Erythroblast (primary cell): ENCODE results near the gene TSHZ2.

Experiments used
- DNase-seq, 2 experiments: peaks; one replicate each; lab custom pipeline; 2025; lab: John Stamatoyannopoulos, UW
- GATA1 ChIP-seq: IDR thresholded peaks from 2 replicates; pipeline ENCODE4 v1.6.1; 2011; ENCODE audit warnings: low read depth, mild to moderate bottlenecking, control low read depth, low read length, moderate library complexity
- POLR2A ChIP-seq: IDR thresholded peaks from 2 replicates; pipeline ENCODE4 v1.6.1; 2011; ENCODE audit warnings: mild to moderate bottlenecking, low read length

The TSHZ2 gene

DNA sequence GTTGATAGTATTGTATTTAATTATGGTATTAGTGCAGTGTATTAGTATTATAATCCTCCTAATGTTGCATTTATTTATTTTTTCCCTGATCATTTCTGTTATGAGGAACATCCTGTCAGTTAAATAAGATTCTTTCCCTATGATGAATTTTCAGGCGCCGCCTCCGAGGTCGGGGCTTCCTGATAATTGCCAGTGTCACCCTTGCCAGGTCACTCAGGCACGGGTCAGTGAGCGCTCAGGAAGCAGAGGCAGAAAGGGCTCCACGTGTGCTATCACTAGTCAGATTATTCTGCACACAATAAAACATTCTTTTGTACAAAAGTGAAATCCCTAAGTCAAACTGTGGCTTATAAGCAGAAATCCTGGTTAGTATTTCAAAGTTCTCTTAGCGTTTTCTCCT is 64.8 kb downstream of the TSHZ2 start:
- TF ChIP-seq GATA1 (no peak), POLR2A (no peak)
- no peak for DNase-seq

DNA sequence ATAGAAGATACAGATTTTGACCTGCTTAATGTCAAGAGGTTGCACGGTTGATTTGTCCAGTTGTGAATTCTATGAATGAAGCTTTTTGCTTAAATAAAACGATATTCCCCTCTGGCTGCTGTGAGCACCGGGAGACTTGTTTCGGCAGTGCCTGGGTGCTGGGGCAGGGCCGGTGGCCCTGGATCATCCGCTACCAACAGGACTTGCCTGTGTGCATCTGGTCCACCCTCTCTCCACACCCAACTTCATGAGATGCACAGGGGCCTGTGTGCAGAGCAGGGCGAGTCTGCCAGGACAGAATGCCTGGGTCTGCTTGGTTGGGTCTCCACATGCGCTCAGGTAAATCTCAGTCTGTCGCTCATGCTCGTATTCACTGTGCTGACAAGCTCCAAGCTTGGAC is 65.5 kb downstream of the TSHZ2 start:
- no peak for TF ChIP-seq POLR2A
- no peak for TF ChIP-seq GATA1
- peak in 1 of 2 experiments; percentile 0 for DNase-seq

- no peak for DNase-seq
- TF ChIP-seq GATA1 (no peak), POLR2A (no peak)
Measured at GRCh38 chr20:53038299-53038698, 66.1 kb downstream of the TSHZ2 start.

DNA sequence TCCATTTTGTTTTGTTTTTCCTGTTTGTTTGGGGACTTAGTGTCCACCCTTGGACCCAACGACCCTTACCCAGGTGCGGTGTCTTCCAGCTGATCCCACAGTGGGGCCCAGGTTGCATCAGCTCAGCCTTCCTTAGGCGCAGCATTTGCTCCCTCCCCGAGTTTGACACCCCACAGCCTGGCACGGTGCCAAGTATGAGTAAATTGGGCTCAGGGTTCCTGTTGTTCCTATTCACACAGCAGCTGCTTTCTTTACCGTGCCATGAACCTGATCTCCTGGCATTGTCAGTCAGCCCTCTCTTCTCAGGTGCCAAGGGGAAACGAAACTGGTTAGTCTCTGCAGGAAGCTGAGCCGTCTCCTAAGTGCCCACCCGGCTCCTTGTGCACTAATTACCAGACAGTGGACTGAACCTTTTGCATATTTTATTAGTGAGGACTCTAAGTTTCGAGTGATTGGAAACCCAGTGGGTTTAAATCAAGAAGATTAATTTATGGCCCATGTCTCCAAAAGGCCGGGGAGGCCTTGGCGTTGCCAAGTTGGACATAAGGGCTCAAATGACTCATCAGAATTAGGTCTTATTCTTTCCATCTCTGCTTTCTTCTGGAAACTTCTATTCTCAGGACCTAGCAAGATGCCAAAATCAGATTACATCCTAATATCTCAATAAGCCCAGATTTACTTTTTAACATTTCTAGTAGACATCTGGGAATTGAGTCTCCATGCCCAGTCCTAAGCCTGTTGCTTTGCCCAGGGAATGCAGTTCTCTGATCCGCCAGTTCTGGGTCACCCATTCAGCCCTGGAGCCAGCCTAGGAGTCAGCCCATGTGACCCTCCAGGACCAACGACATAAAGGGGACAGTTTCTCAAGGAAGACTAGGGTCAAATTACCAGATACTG is 68.8 kb downstream of the TSHZ2 start:
- DNase-seq: peak in 1 of 2 experiments; percentile 2
- TF ChIP-seq POLR2A (no peak), GATA1 (no peak)

- TF ChIP-seq POLR2A (no peak), GATA1 (no peak)
- no peak for DNase-seq
Measured at GRCh38 chr20:53042521-53042920, 70.4 kb downstream of the TSHZ2 start.

- no peak for TF ChIP-seq GATA1
- no peak for TF ChIP-seq POLR2A
- no peak for DNase-seq
Measured at GRCh38 chr20:53044296-53044695, 72.1 kb downstream of the TSHZ2 start.

DNA sequence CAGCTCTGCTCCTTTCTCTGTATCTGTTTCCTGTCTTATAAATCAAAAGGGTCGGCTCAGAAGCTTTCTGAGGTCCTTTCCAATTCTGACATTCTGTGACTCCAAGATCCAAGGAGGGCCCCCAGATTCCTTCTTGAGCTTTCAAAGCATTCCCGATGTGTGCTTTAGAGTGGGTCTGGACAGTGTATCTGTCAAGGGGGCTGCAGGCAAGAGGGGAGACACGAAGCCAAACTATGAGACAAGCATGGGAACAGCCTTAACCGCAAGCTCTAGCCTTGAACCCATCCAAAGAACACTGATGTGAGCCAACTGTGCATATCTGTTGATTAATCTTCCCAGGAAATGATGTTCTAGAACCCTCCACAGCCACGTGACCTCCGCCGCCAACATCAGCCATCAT is 73.8 kb downstream of the TSHZ2 start:
- TF ChIP-seq GATA1: no peak
- no peak for TF ChIP-seq POLR2A
- DNase-seq: no peak

DNA sequence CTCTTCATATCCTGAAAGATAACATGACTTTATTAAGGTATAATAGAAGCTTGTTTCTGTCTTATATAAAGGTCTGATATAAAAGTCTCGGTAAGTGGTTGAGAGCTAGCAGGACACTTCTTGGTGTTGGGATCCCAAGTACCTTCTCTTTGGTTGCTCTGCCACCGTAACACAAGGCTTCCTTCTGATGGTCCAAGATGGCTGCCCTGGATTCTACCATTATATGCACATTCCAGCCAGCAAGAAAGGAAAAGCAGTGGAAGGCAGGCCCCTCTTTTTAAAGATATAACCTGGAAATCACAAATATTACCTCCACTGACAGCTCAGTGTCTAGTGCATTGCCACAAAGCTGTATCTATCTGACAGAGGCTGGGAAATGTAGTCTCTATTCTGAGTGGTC is 75.0 kb downstream of the TSHZ2 start:
- TF ChIP-seq POLR2A (no peak), GATA1 (no peak)
- DNase-seq: no peak

- no peak for DNase-seq
- TF ChIP-seq GATA1: no peak
- TF ChIP-seq POLR2A: no peak
Measured at GRCh38 chr20:53048387-53048786, 76.2 kb downstream of the TSHZ2 start.

- DNase-seq: no peak
- TF ChIP-seq GATA1: no peak
- TF ChIP-seq POLR2A: no peak
Measured at GRCh38 chr20:53050338-53050737, 78.2 kb downstream of the TSHZ2 start.

GRCh38 chr20:53052380-53052779 is 80.2 kb downstream of the TSHZ2 start:
- DNase-seq: no peak
- no peak for TF ChIP-seq POLR2A
- no peak for TF ChIP-seq GATA1

GRCh38 chr20:53053595-53053994 is 81.4 kb downstream of the TSHZ2 start:
- no peak for DNase-seq

DNA sequence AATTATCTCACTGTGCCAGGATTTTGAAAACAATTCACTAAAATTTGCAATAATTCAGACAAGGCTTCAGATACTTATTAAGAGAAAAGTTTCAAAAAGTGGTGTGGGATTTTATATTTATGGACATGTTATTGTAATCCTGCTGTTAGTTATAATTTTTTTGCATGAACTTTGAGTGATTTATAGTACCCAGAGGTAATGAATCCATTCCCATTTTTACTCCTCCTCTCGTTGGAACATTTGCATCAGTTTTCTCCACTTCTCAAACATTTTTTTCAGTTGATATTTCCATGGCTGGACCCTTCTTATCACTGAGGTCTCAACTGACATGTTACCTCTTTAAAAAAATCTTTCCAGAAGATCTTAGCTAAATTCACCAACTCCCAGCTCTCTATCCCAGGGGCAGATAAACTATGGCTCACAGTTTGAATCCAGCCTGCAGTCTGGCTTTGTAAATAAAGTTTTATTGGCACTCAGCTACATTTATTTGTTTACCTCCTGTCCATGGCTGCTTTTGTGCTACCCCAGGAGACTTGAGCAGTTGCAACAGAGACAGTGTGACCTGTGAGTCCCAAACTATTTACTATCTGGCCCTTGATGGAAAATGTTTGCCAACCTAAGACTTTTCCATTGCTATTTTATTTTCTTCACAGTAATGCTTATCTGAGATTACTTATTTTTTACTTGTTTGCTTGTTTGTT is 83.4 kb downstream of the TSHZ2 start:
- TF ChIP-seq GATA1 (no peak), POLR2A (no peak)
- no peak for DNase-seq

More at GRCh38 chr20:53053595-53053994, 81.4 kb downstream of the TSHZ2 start:
- TF ChIP-seq POLR2A (no peak), GATA1 (no peak)

DNA sequence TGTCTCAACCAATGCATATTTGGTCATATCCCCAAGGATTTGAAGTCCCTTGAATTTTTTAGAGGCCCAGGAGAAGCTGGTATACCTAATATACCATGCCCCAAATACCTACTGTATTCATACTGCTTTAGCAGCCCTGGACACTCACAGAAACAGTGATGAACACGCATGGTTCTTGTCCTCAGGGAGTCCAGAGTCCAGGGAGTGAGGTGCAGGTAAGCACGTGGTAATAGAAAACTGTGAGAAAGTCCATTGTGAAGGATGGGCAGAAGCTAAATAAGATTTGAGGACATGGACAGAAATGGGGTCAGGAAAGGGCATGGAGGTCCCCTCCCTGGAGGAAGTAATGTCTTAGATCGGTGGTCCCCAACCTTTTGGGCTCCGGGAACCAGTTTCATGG is 85.4 kb downstream of the TSHZ2 start:
- no peak for DNase-seq
- TF ChIP-seq POLR2A: no peak
